ENCODE results near the gene MPST. TPM values are rescaled to one million over a fixed set of nuclear protein-coding genes. Genes with fewer than 3 reads are reported as not detected.

Gene MPST
- polyA plus RNA-seq, 3 donors = 126 to 179 (median 131) TPM

DNA sequence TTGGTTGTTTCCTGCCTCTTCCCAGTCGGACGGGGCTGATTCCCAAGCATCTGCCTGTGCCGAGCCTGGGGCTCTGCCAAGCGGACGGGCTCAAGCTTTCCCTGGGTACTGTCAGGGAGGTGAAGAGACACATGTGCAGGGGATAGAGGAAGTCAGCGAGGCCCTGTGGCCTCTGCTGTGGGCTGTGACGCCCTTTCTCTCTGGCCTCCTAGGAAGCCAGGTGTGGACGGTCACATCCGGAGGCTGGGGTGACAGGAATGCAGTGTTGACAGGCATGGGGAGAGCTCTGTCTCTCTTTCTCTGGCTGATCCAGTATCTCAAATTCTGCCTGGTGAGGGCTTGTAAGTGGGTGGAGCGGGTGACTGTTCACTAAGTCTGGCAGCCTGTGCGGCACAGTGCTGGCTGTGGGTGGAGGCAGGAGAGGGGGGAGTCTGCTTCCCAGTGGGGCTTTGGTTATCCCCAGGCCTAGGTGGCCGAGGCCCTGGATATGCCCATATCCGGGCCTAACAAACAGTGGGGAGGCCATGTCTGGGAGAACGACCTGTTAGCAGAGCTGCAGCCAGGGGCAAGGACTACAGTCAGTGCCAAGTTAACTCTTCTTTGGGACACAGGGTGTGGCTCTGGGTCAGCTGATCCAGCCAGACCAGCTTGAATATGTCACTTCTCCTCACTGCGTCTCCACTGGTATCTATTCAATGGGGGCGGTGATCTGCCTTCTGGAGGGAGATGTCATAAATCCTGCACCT is 33.9 kb downstream of the MPST start:
- no peak overlapping the region for H3K27ac ChIP-seq (ENCODE audit: low read depth, low read length)
- 77 to 86% (median 84%) methylated on average over 16 of the region's 16 CpGs for WGBS, 3 donors

DNA sequence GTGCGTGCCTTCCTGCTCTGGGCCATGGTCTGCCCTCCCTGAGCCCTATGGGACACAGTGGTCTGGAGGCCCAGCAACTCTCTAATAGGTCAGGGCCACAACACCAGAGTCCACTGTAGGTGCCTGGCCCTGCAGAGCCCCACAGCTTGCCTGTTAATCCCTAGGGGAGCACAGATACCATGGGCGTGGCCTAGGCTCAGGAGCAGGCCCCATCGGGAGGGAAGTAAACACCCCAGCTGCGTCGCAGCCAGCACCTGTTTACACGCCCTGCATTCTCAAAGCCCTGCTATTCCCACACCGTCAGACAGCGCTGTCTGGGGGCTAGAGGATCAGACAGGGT is 34.5 kb downstream of the MPST start:
- no peak overlapping the region for H3K27ac ChIP-seq (ENCODE audit: low read depth, low read length)
- 46 to 90% (median 83%) methylated on average over 8 of the region's 8 CpGs for WGBS, 3 donors

DNA sequence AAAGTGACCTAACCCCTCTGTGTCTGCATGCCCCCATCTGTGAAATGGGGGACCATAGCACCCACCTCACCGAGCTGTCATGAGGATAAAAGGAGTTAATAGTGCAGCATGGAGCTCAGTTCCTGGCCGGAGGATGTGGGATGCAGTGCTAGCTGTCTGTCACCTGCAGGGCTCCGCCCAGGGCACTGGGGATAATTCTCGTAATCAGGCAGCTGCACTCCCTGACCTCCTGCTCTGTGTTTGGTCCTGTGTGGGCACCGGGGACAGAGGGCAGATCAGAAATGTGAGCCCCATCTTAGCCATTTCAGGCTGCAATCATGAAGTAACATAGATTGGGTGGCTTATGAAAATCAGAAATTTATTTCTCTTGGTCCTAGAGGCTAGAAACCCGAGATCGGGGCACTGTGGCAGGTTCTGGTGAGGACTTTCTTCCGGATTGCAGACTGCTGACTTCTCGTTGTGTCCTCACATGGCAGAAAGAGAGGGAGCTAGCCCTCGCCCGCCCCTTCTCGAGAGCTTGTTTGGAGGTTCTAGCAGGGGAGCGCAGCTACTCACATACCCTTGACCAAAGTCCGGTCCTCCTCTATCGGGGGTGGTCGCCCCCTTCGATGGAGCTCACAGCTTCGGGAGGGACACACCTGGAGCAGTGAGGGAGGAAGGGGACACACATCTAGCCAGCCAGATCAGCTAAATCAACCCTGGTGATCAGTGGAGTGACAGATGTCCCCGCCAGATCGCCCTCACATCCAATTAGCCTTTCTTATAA is 35.2 kb downstream of the MPST start:
- H3K27ac ChIP-seq (ENCODE audit: low read depth, low read length) = no peak overlapping the region
- 79 to 95% (median 94%) methylated on average over 20 of the region's 20 CpGs for WGBS, 3 donors

DNA sequence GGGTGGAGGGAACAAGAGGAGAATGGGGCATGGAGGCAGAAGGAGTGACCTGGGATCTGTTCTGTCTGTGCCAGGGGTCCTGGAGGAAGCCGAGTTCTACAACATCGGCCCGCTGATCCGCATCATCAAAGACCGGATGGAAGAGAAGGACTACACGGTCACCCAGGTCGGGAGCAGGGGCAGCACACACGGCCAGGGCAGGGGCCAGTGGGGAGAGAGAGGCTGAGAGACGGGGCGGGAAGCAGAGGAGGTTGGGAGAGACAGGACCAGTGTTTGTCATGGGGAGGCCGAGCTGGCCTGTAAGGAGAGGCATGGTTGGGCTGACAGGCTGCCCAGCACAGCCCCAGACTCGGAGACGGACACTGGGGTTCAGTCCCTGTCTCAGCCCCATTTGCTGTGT is 36.7 kb downstream of the MPST start:
- H3K27ac ChIP-seq (ENCODE audit: low read depth, low read length) = no peak overlapping the region
- 92 to 98% (median 93%) methylated on average over 13 of the region's 13 CpGs for WGBS, 3 donors

DNA sequence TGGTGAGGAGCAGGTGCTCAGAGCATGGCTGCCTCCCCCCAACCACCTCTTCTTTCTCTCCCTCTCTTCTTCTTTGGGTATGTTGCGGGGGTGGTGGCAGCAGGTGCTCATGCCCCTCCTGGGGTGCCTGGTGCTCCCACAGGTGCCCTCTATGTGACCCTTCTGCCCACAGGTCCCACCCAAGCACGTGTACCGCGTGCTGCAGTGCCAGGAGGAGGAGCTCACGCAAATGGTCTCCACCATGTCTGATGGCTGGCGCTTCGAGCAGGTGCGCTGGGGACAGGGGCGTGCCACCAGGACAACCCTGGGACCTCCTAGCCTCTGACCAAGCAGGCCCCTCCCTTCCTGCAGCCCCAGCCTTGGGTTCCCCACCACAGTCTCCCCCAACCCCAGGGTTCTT is 37.7 kb downstream of the MPST start:
- 86 to 90% (median 87%) methylated on average over 9 of the region's 9 CpGs for WGBS, 3 donors
- H3K27ac ChIP-seq (ENCODE audit: low read depth, low read length) = no peak overlapping the region

DNA sequence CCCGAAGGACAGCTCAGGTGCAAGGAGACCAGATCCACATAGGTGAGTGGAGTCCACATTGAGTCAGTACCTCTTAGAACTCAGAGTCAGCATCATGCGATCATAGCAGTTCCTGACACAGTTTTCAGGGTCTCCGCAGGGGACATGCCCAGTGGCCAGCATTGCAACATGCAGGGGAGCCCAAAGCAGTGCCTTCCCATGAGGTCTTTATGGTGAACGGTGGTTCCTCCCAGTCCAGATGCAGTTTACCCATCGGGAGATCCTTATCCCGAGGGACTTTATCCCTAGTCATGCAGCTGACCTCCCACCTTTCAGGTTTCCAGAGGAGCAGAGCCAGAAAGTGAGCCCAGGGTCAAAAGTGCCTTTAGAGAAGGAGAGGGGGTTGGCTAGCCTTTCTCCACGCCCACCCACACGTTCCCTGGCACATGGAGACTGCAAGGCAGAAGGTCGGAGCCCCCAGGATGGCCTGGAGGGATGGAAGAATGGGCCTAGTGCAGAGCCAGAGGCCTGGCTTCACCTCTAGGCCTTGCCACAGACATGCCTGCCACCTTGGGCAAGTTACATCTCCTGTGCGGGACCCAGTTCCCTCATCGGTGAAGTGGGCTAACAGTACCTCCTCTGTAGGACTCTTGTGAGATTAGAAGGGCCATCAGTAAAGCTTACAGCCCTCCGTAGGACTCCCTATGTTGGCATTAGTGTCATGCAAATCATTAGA is 38.4 kb downstream of the MPST start:
- H3K27ac ChIP-seq (ENCODE audit: low read depth, low read length) = no peak overlapping the region
- 85 to 92% (median 91%) methylated on average over 12 of the region's 12 CpGs for WGBS, 3 donors

DNA sequence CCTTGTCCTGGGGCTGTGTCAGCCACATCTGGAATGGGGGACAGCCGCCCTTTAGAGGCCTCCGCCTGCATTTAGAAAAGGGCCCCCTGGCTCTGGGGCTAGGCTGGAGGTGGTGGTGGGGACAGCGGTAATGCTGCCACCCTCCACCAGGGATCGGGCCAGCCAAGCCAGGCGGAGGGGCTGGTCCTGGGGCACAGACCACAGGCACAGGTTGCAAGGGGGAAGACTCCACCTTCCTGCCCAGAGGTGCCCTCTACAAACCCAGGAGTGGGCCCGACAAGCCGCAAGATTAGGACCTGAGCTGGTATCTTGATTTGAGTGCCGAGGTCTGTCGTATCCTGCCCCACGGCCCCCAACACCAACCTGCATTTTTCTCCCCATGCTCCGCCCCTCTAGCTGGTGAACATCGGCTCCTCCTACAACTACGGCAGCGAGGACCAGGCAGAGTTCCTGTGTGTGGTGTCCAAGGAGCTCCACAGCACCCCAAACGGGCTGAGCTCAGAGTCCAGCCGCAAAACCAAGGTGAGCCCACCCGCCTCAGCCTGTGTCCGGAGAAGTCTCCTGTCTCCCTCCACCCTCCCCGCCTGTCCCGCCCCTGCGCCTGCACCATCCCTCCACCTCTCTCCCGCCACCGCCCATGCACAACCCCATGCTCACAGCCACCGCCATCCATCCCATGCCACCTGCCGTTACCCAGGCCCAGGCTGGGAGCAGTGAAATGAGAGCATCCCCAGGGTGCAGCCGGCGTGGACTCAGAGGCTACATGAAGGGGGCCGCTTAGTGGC is 39.6 kb downstream of the MPST start:
- 94 to 96% (median 95%) methylated on average over 28 of the region's 28 CpGs for WGBS, 3 donors
- H3K27ac ChIP-seq (ENCODE audit: low read depth, low read length) = no peak overlapping the region

DNA sequence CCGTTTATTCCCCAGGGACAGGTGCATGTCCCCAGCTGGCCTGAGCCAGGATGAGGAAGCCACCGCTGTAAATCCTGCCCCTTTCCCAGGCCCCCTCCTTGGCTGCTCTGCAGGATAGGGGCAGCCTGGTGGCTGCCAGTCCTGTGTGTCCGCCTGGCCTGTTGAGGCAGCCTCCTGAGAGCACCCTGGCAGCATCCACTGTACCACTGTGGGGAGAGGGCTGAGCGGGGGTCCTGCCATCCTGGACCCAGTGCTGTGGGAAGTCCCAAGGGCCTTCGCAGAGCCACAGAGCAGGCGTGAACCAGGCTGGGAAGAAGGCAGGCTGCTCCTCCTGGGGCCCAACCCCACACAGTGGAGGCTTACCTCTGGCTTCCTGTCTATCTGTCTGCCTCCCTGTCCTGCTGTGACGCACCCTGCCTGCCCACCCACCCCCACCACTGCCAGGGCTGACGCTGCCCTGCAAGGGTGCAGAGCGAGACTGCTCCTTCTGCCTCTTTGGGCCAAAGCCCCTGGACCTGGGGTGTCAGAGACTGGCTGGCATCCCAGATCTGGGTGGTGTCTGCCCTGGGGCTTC is 40.4 kb downstream of the MPST start:
- WGBS, 3 donors = 84 to 91% (median 86%) methylated on average over 9 of the region's 9 CpGs
- H3K27ac ChIP-seq (ENCODE audit: low read depth, low read length) = no peak overlapping the region

DNA sequence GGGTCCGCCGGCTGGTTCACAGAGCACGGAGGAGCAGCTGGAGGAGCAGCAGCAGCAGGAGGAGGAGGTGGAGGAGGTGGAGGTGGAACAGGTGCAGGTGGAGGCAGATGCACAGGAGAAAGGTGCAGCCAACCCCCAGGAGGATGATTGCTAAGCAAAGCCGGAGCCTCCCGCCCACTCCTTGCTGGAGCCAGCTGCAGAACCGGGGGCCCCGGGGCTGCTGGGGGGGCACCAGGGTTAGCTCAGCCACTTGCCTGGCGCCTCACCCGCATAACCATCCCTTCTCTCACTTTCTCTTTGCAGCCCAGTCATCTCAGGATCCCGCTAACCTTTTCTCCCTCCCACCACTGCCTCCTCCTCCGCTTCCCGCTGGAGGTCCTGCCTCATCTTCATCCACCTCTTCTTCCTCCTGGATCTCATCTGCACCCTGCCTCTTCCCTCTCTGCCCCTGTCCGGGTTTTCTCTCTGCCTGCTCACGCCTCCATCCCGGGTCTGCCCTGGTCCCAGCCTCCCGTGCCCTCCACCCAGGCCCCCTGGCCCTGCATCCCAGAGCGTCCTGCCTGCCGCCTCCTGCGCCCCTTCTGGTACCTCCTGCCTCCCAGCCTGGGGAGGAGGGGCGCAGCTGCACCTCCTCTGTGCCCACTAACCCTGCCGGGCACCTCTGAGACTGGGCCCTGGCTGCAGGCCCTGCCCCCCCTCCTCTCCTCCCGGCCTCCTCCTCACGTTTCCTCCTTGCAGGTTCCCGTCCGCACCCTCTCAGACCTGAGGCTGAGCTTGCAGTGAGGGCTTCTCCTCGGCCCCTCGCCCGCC is 41.5 kb downstream of the MPST start:
- H3K27ac ChIP-seq (ENCODE audit: low read depth, low read length) = no peak overlapping the region
- WGBS, 3 donors = 82 to 85% (median 84%) methylated on average over 27 to 28 of the region's 28 CpGs

DNA sequence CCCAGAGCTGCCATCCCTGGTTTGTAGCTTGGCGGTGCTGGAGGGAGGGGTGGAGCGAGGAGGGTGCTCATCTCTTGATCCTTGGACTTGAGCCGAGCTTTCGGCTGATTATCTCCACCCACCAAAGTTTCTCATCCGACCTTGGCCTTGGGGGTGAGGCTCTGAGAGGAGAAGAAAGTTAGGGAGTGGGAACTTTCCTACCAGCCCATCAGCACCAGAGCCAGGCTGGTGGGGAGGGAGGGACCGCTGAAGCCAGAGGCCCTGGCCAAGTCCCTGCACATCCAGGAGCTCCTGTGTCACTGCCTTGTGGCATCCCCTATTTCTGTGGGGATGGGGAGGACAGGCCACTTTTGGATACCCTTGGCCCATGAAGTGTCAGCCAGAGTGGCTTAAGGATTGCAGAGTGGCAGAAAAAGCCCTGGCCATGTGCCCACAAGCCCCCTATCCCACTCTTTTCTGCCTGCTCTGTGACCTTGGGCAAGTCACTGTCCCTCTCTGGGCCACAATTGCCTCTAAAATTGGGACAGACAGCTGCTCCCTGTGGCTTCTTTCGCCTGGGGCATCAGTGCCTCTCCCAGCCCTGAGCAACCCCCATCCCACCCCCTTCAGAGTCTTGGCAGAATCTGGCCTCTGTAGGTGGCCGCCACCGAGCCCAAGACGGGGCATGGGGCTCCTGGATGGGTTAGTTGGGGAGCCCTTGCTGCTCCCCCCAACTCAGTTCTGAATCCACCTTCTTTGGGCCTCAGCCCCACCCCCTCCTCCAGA is 42.3 kb downstream of the MPST start:
- 75 to 88% (median 87%) methylated on average over 10 of the region's 10 CpGs for WGBS, 3 donors
- no peak overlapping the region for H3K27ac ChIP-seq (ENCODE audit: low read depth, low read length)

DNA sequence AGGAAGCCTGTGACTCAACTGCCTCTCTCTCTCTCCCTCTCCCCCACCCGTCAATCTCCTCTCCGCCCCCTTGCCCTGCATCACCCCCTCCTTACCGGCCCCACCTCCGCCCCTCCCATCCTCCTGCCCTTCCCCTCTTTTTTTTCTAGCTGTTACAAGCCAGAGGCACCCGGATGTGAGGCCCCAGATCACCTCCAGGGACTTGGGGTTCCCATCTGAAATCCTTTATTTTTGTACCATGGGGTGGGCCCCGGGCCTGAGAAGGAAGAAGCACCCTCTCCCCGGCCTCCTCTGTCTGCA is 42.8 kb downstream of the MPST start:
- H3K27ac ChIP-seq (ENCODE audit: low read depth, low read length) = no peak overlapping the region
- 68 to 79% (median 70%) methylated on average over 7 of the region's 7 CpGs for WGBS, 3 donors

DNA sequence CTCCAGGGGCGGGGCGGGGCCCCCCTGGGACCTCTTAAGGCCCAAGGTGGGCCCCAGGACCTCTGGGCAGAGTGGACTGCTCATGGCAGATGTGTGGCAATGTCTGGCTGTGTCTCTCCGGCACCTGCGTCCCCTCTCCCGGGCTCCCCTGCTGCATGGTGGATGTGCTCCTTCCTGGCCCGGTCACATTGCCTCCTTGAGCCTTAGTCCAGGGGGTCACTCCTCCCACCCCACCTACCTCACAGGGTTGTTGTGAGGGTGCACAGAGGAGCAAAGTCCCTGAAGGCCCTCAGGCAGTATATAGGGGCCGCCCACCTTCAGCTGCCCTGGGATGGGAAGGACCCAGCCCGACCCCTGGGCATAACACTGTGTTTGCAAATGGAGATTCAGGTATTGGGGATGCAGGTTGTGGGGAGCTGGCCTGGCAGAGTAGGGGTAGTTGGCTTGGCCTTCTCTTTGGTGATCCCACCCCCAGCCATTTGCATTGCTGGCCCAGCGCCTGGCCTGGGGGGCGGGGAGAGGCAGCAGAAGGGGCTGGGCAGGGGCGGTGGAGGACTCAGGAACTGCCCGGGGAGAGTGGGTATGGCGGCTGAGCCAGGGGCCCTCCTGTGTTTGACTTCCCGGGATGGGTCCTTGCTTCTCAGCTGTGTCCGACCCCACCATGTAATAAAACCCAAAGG is 43.3 kb downstream of the MPST start:
- 81 to 89% (median 83%) methylated on average over 14 to 15 of the region's 15 CpGs for WGBS, 3 donors
- H3K27ac ChIP-seq (ENCODE audit: low read depth, low read length) = no peak overlapping the region

DNA sequence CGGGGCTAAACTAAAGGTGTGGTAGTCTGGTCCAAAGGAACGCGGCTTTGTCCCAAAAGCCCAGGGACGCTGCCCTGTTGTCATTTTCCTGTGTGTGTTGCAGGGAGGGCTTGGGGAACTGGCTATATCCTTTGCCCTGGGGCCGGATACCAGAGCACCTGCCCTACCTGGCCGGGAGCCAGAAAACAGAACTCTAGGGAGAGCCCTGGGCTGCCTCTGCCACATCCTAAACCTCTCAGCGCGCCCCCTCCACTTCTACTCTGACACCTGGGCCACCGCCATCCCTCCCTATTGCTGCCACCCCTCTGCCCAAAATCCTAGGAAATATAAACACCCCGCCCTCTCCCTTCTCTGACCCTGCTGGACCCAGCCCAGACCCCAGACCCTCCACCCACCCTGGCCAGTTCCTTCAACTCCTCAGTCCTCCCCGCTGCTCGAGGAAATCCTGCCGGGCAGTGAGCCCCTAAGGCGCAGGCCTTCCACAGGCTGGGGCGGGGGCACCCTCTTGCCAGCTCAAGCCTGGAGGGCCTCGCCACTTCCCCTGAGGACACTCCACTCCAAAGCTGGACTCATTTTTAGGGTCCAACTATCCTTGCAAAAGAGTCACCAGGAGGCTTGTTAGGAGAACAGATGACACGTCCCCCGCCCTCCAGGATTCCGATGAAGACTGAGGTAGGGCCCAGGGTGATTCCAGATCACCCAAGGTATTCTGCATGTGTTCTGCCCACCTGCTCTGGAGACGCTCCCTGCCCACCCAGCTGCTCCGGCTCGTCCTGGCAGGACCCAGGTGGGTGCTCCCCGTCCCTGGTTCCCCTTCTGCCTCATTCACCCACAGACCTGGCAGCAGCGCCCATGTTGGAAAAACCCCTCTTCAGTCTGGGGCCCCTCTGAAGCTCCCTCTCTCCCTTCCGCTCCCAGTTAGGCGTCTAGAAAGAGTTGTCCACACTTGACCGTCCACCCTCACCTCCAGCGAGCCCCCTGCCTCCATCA is 44.2 kb downstream of the MPST start:
- 79 to 85% (median 82%) methylated on average over 28 of the region's 28 CpGs for WGBS, 3 donors
- no peak overlapping the region for H3K27ac ChIP-seq (ENCODE audit: low read depth, low read length)

DNA sequence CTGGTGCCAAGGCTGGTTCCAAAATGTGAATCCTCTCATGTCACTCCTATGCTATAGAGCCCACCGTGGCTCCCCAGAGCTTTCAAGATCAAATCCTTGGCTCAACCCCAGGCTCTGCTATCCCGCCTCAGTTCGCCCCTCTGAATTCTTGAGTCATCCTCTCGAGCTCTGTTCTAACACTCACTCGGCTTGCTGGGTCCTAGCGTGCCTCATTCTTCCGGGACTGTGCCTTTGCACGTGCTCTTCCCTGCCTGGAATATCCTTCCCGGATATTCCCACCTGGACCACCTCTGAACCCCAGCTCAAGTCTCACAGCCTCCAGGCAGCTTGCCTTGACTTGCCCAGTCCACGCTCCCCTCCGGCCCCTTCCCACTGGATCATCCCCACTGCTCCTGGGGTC is 45.0 kb downstream of the MPST start:
- 90 to 94% (median 92%) methylated on average over 11 of the region's 11 CpGs for WGBS, 3 donors

DNA sequence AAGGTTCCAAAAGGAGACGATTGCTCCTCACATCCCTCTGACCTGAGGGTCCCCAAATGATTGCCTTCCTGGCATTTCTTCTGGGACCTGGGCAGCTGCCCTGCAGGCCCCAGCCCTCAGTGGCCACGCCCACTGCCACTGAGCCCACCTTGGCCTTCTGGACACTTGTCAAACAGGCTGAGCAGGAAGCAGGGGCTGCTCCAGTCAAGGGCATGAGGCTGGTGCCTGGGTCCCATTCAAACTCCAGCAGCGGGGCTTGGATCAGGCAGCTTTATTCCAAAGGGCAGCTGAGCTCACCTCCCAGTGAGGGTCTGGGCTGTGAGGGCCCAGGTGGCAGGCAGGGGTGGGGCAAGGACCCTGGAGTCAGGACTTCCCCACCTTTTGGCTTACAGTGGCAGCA is 45.6 kb downstream of the MPST start:
- H3K27ac ChIP-seq (ENCODE audit: low read depth, low read length) = no peak overlapping the region
- 56 to 87% (median 79%) methylated on average over 3 of the region's 3 CpGs for WGBS, 3 donors

More for the DNA sequence above, 45.0 kb downstream of the MPST start:
- no peak overlapping the region for H3K27ac ChIP-seq (ENCODE audit: low read depth, low read length)
